H1 (cell line): ENCODE measurements around the gene MRPS35. TPM values are rescaled to one million over a fixed set of nuclear protein-coding genes. Genes with fewer than 3 reads are reported as not detected.

Experiments used
- CTCF ChIA-PET: fragments of 300-600 bp; sonication (Branson Sonifier 250); formaldehyde crosslinking; loops from one replicate; lab custom pipeline; 2021; ENCODE audit not compliant: partially characterized antibody; lab: Charles Lee
- POLR2A ChIA-PET: fragments of 300-600 bp; sonication (Branson Sonifier 250); formaldehyde crosslinking; loops from one replicate; lab custom pipeline; 2021; ENCODE audit warnings: inconsistent platforms; ENCODE audit not compliant: partially characterized antibody; lab: Charles Lee
- DNase-seq, 2 experiments: peaks; one replicate each; pipeline versions ENCODE4 v3.0.0 to v3.0.0-alpha.2; 2010 to 2022; ENCODE audit warnings: low spot score in 2 of 2, low read depth in 1 of 2, mixed read lengths in 1 of 2
- FAIRE-seq: peaks from 2 replicates; lab custom pipeline; 2011; peaks lifted over from hg19 to GRCh38; lab: Jason Lieb, UNC
- H2AFZ ChIP-seq: 2 replicates; pipeline ENCODE4 v1.8.1; 2012; ENCODE audit warnings: low read length, inconsistent platforms
- H2AK5ac ChIP-seq: 2 replicates; pipeline ENCODE4 v1.6.1; 2013; ENCODE audit warnings: low read depth, low read length
- H2BK120ac ChIP-seq: replicated peaks from 2 replicates; pipeline ENCODE3; 2013; ENCODE audit warnings: low read depth, low read length, inconsistent platforms
- H2BK12ac ChIP-seq: 2 replicates; pipeline ENCODE4 v1.6.1; 2013; ENCODE audit warnings: low read depth, low read length
- H2BK15ac ChIP-seq: 2 replicates; pipeline ENCODE4 v1.6.1; 2013; ENCODE audit warnings: low read length
- H2BK20ac ChIP-seq: 2 replicates; pipeline ENCODE4 v1.6.1; 2013; ENCODE audit warnings: low read length
- H2BK5ac ChIP-seq: 2 replicates; pipeline ENCODE4 v1.6.1; 2013; ENCODE audit warnings: low read depth, low read length
- H3K14ac ChIP-seq: 2 replicates; pipeline ENCODE4 v1.6.1; 2013; ENCODE audit warnings: inconsistent platforms; ENCODE audit not compliant: insufficient read length
- H3K18ac ChIP-seq: 2 replicates; pipeline ENCODE4 v1.6.1; 2013; ENCODE audit warnings: low read length; ENCODE audit errors: extremely low read depth
- H3K23ac ChIP-seq: 2 replicates; pipeline ENCODE4 v1.6.1; 2013; ENCODE audit warnings: inconsistent platforms; ENCODE audit not compliant: insufficient read length
- H3K23me2 ChIP-seq: 2 replicates; pipeline ENCODE4 v1.6.1; 2013; ENCODE audit warnings: low read depth, low read length
- H3K27ac ChIP-seq: 2 replicates; pipeline ENCODE4 v1.6.1; 2011; ENCODE audit warnings: low read depth, low read length, inconsistent platforms
- H3K27me3 ChIP-seq, 4 experiments: replicated peaks in 1 of 4; 1 replicate in 1 of 4; 2 replicates in 3 of 4; pipeline versions ENCODE4 v1.6.1 to v1.8.1; 2011 to 2013; ENCODE audit warnings: low read length in 3 of 4, mild to moderate bottlenecking in 3 of 4, inconsistent platforms in 2 of 4, mixed read lengths in 2 of 4, moderate library complexity in 1 of 4; ENCODE audit not compliant: control insufficient read depth in 3 of 4, insufficient read depth in 3 of 4; ENCODE audit errors: extremely low read depth in 1 of 4
- H3K36me3 ChIP-seq, 4 experiments: 2 replicates each; pipeline versions ENCODE4 v1.6.1 to v1.8.1; 2011 to 2013; ENCODE audit warnings: mild to moderate bottlenecking in 4 of 4, low read length in 3 of 4, moderate library complexity in 2 of 4, control low read depth in 1 of 4, inconsistent platforms in 1 of 4; ENCODE audit not compliant: insufficient read depth in 4 of 4, control insufficient read depth in 2 of 4
- H3K4ac ChIP-seq: replicated peaks from 2 replicates; pipeline ENCODE3; 2013; ENCODE audit warnings: low read length, low read depth, mixed read lengths, inconsistent platforms; ENCODE audit not compliant: insufficient read length
- H3K4me1 ChIP-seq, 4 experiments: replicated peaks in 1 of 4; 1 replicate in 1 of 4; 2 replicates in 3 of 4; pipeline versions ENCODE4 v1.6.1 to v1.8.1; 2011 to 2013; ENCODE audit warnings: low read length in 3 of 4, inconsistent platforms in 2 of 4, mixed read lengths in 1 of 4; ENCODE audit not compliant: insufficient read depth in 4 of 4, control insufficient read depth in 3 of 4
- H3K4me2 ChIP-seq, 2 experiments: 2 replicates each; pipeline versions ENCODE4 v1.6.1 to v1.8.1; 2011 to 2013; ENCODE audit warnings: low read depth in 2 of 2, low read length in 2 of 2, control low read depth in 1 of 2, inconsistent platforms in 1 of 2, mild to moderate bottlenecking in 1 of 2; ENCODE audit not compliant: insufficient read depth in 1 of 2
- H3K4me3 ChIP-seq, 4 experiments: fragments of 200-600, 300-600 bp in 1 of 4; sonication (generic), shearing (Covaris generic), sonication (Bioruptor Twin) in 1 of 4; 2 replicates each; pipeline versions ENCODE4 v1.5.1 to v1.8.1; 2011 to 2016; ENCODE audit warnings: low read length in 4 of 4, low read depth in 3 of 4, control low read depth in 2 of 4, inconsistent platforms in 2 of 4, mild to moderate bottlenecking in 2 of 4, mixed read lengths in 1 of 4, moderate library complexity in 1 of 4; ENCODE audit not compliant: insufficient read depth in 2 of 4; ENCODE audit errors: extremely low read depth in 1 of 4
- H3K56ac ChIP-seq: replicated peaks from 2 replicates; pipeline ENCODE3; 2013; ENCODE audit warnings: low read depth, mild to moderate bottlenecking, mixed read lengths, low read length, inconsistent platforms; ENCODE audit not compliant: insufficient read length
- H3K79me1 ChIP-seq: 2 replicates; pipeline ENCODE4 v1.6.1; 2013; ENCODE audit warnings: low read depth, low read length, control low read depth
- H3K79me2 ChIP-seq, 2 experiments: 2 replicates each; pipeline versions ENCODE4 v1.6.1 to v1.8.1; 2012 to 2013; ENCODE audit warnings: low read length in 2 of 2, mild to moderate bottlenecking in 2 of 2, inconsistent platforms in 1 of 2; ENCODE audit not compliant: insufficient read depth in 2 of 2, control insufficient read depth in 1 of 2
- H3K9ac ChIP-seq, 4 experiments: replicated peaks in 1 of 4; 1 replicate in 1 of 4; 2 replicates in 3 of 4; pipeline versions ENCODE4 v1.6.1 to v1.8.1; 2011 to 2013; ENCODE audit warnings: low read depth in 3 of 4, low read length in 3 of 4, control low read depth in 2 of 4, mild to moderate bottlenecking in 2 of 4, moderate library complexity in 2 of 4, inconsistent platforms in 1 of 4; ENCODE audit errors: extremely low read depth in 1 of 4
- H3K9me3 ChIP-seq, 2 experiments: 2 replicates each; pipeline versions ENCODE4 v1.6.1 to v1.8.1; 2012 to 2013; ENCODE audit warnings: mild to moderate bottlenecking in 2 of 2, moderate library complexity in 2 of 2, control low read depth in 1 of 2, inconsistent platforms in 1 of 2, low read depth in 1 of 2, low read length in 1 of 2, mixed read lengths in 1 of 2; ENCODE audit not compliant: insufficient read depth in 2 of 2
- H4K20me1 ChIP-seq, 2 experiments: replicated peaks in 1 of 2; 2 replicates each; pipeline versions ENCODE3 to v1.8.1; 2011 to 2013; ENCODE audit warnings: inconsistent platforms in 2 of 2, low read length in 2 of 2, mild to moderate bottlenecking in 1 of 2; ENCODE audit not compliant: insufficient read depth in 2 of 2, control insufficient read depth in 1 of 2
- H4K5ac ChIP-seq: 2 replicates; pipeline ENCODE4 v1.6.1; 2013; ENCODE audit warnings: low read length, low read depth, mixed read lengths, inconsistent platforms; ENCODE audit not compliant: insufficient read length
- H4K8ac ChIP-seq: 2 replicates; pipeline ENCODE4 v1.8.0; 2013; ENCODE audit warnings: mild to moderate bottlenecking, moderate library complexity, low read length, inconsistent platforms; ENCODE audit not compliant: insufficient read depth; ENCODE audit errors: extremely low read depth
- H4K91ac ChIP-seq: replicated peaks from 2 replicates; pipeline ENCODE3; 2013; ENCODE audit warnings: low read length, mixed read lengths, inconsistent platforms; ENCODE audit not compliant: insufficient read length
- ASH2L ChIP-seq: fragments of 200-600, 300-600 bp; sonication (generic); IDR thresholded peaks from one replicate; pipeline ENCODE4 v1.7.1; 2017; ENCODE audit warnings: low read length
- CEBPB ChIP-seq: IDR thresholded peaks from 2 replicates; pipeline ENCODE4 v1.6.1; 2012; ENCODE audit warnings: low read depth, low read length
- CHD1 ChIP-seq: IDR thresholded peaks from 2 replicates; pipeline ENCODE4 v1.6.1; 2012; ENCODE audit warnings: low read depth, low read length, improper control_type of control experiment
- EGR1 ChIP-seq: IDR thresholded peaks from 2 replicates; pipeline ENCODE4 v1.6.1; 2011; ENCODE audit warnings: low read depth, low read length, borderline replicate concordance
- EP300 ChIP-seq, 2 experiments: IDR thresholded peaks; 1 replicate in 1 of 2; 2 replicates in 1 of 2; pipeline ENCODE4 v1.6.1; 2011 to 2012; ENCODE audit warnings: low read depth in 2 of 2, low read length in 2 of 2, mild to moderate bottlenecking in 2 of 2, borderline replicate concordance in 1 of 2, inconsistent platforms in 1 of 2, moderate library complexity in 1 of 2
- GABPA ChIP-seq: IDR thresholded peaks from 2 replicates; pipeline ENCODE4 v1.6.1; 2011; ENCODE audit warnings: mild to moderate bottlenecking, low read length, moderate library complexity, borderline replicate concordance; ENCODE audit not compliant: insufficient read depth
- JUN ChIP-seq: IDR thresholded peaks from 2 replicates; pipeline ENCODE4 v1.6.1; 2011; ENCODE audit warnings: low read depth, mild to moderate bottlenecking, improper control_type of control experiment, low read length
- NRF1 ChIP-seq: IDR thresholded peaks from 2 replicates; pipeline ENCODE4 v1.6.1; 2011; ENCODE audit warnings: mild to moderate bottlenecking, low read depth, low read length, improper control_type of control experiment
- RNF2 ChIP-seq: fragments of 200-900, 300-1000 bp; sonication (generic); IDR thresholded peaks from 2 replicates; pipeline ENCODE4 v1.7.1; 2016; ENCODE audit warnings: borderline replicate concordance, low read depth, mild to moderate bottlenecking, antibody characterized with exemption, low read length; ENCODE audit not compliant: poor library complexity, severe bottlenecking; ENCODE audit errors: missing control alignments
- TBP ChIP-seq: IDR thresholded peaks from 2 replicates; pipeline ENCODE4 v1.6.1; 2011; ENCODE audit warnings: low read depth, low read length, improper control_type of control experiment
- WGBS, 2 experiments: shearing (Covaris generic) in 1 of 2; methylation state at CpG; one replicate each; pipeline versions ENCODE4 v1.1.6 to v1.1.7; 2013 to 2015; ENCODE audit warnings: low lambda C conversion rate in 2 of 2, mixed read lengths in 2 of 2, inconsistent platforms in 1 of 2, low coverage in 1 of 2, missing lambda C conversion rate in 1 of 2; ENCODE audit not compliant: insufficient replicate concordance in 2 of 2, insufficient coverage in 1 of 2, insufficient read length in 1 of 2; ENCODE audit errors: extremely low coverage in 1 of 2, missing lambda C conversion rate in 1 of 2; 5-methylcytosine and 5-hydroxymethylcytosine counted together
- polyA plus RNA-seq, 7 experiments: library from polyadenylated mRNA; depleted of rRNA in 3 of 7; stranded (reverse) in 5 of 7; unstranded in 2 of 7; fragments of >200 nt in 5 of 7; fragments of 200-250 nt in 2 of 7; gene quantifications; 1 replicate in 5 of 7; 2 replicates in 1 of 7; 4 replicates in 1 of 7; pipeline versions ENCODE4 v1.2.1 to v1.2.3, GENCODE V29; 2011 to 2013; ENCODE audit warnings: missing spikeins in 2 of 7, mixed read lengths in 2 of 7
- total RNA-seq: library from RNA; stranded (reverse); fragmentation: NEBNext Ultra II Directional; extraction: Animal tissue kit (Norgen Biotek cat#: 25700); gene quantifications from 2 replicates; pipeline ENCODE4 v1.2.1, GENCODE V29; 2021
- TF ChIP-seq, protein P1 (sequence below), 3 experiments: IDR thresholded peaks; 1 replicate in 2 of 3; 2 replicates in 1 of 3; pipeline versions ENCODE4 v1.5.1 to v1.6.1; 2011; ENCODE audit warnings: low read length in 3 of 3, mild to moderate bottlenecking in 3 of 3, inconsistent platforms in 2 of 3, low read depth in 1 of 3, moderate library complexity in 1 of 3; ENCODE audit not compliant: insufficient read depth in 1 of 3; ENCODE audit errors: control extremely low read depth in 1 of 3

The MRPS35 gene
- total and polyA plus RNA-seq, 2 of the 8 experiments (the other 6 are each of a cell fraction or from before 2014, with no cell fraction given) = 26.8 to 47.9 TPM

DNA sequence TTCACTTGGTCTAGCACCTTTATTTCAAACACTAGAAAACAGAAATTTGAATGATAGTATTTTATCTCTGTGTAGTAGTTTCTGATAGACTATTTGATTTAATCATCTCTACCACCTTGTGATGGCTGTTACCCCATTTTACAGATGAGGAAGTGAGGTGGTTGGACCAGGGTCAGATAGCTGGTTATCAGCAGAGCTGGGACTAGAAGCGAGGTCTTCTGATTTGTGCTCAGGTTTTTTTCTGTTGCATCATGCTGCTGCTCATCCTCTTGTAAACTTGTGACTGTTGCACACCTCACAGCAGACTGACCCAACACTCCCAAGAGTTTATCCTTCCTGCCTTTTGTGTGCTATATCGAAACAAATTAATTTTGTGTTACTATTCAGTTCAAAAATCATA lies 79.5 kb downstream of the MRPS35 start:
- H3K79me2 ChIP-seq = peaks cover 0 to 45% of the 10 kb centered on the region in 2 experiments; a peak in 3 of 4 replicates
- no peak overlapping the region for H2AFZ ChIP-seq
- ChIA-PET POLR2A (interaction anchor here (4.1 kb wide), 1 partner anchor 11 kb away, joined by 18 read pairs; the partner anchor contains the start of genes KLHL42 and MANSC4), CTCF (interaction anchor here (1.2 to 1.9 kb wide), 2 partner anchors 31 to 57 kb away, joined by 3 to 6 read pairs; no protein-coding TSS in a partner anchor)
- FAIRE-seq = no peak
- no peak overlapping the region for H2AK5ac ChIP-seq
- H3K79me1 ChIP-seq = no peaks in the 10 kb centered on the region; the same call in 1 of the 2 replicates
- H4K20me1 ChIP-seq = peaks cover 0 to 4% of the 10 kb centered on the region in 2 experiments
- no peak overlapping the region for H2BK15ac ChIP-seq
- no peaks in the 10 kb centered on the region for H3K9me3 ChIP-seq
- H2BK5ac ChIP-seq = no peak overlapping the region
- H2BK12ac ChIP-seq = no peak overlapping the region
- H3K9ac ChIP-seq = no peak overlapping the region
- no peaks in the 10 kb centered on the region; a peak in 1 of 7 replicates for H3K4me1 ChIP-seq
- H3K56ac ChIP-seq = no peak overlapping the region
- H3K14ac ChIP-seq = no peak overlapping the region
- no peak overlapping the region for H3K18ac ChIP-seq
- no peak overlapping the region; the same call in 1 of the 2 replicates for H3K27ac ChIP-seq
- no peak overlapping the region for H2BK120ac ChIP-seq
- H3K27me3 ChIP-seq = no peaks in the 10 kb centered on the region
- WGBS, 2 experiments = 97% methylated on average over 2 of the region's 2 CpGs; no CpG with 5 or more reads in 1 of the 2 experiments
- no peak overlapping the region for H3K4me3 ChIP-seq
- no peak overlapping the region for H3K23ac ChIP-seq
- H3K4me2 ChIP-seq = no peak overlapping the region
- H3K4ac ChIP-seq = no peak overlapping the region
- DNase-seq = no peak
- peaks cover 5 to 26% (median 12%) of the 10 kb centered on the region in 4 experiments; a peak in 6 of 8 replicates for H3K36me3 ChIP-seq
- H4K8ac ChIP-seq = no peak overlapping the region
- H4K5ac ChIP-seq = no peak overlapping the region
- H4K91ac ChIP-seq = no peak overlapping the region
- H3K23me2 ChIP-seq = no peaks in the 10 kb centered on the region
- no peak overlapping the region for H2BK20ac ChIP-seq
- TF ChIP-seq TBP (no peak), JUN (no peak), CHD1 (no peak), NRF1 (no peak), GABPA (no peak), CEBPB (no peak), ASH2L (no peak), EGR1 (no peak), RNF2 (no peak), EP300 (IDR thresholded peaks at IDR 0.05; ENCODE audit: borderline replicate concordance in 1 of 2, low read depth in 2 of 2, low read length in 2 of 2) (no peak)
- TF ChIP-seq, protein P1, sequence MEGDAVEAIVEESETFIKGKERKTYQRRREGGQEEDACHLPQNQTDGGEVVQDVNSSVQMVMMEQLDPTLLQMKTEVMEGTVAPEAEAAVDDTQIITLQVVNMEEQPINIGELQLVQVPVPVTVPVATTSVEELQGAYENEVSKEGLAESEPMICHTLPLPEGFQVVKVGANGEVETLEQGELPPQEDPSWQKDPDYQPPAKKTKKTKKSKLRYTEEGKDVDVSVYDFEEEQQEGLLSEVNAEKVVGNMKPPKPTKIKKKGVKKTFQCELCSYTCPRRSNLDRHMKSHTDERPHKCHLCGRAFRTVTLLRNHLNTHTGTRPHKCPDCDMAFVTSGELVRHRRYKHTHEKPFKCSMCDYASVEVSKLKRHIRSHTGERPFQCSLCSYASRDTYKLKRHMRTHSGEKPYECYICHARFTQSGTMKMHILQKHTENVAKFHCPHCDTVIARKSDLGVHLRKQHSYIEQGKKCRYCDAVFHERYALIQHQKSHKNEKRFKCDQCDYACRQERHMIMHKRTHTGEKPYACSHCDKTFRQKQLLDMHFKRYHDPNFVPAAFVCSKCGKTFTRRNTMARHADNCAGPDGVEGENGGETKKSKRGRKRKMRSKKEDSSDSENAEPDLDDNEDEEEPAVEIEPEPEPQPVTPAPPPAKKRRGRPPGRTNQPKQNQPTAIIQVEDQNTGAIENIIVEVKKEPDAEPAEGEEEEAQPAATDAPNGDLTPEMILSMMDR (IDR thresholded peaks at IDR 0.05; ENCODE audit: control extremely low read depth in 1 of 3, insufficient read depth in 1 of 3, low read depth in 1 of 3, low read length in 3 of 3) = no peak
